K562 (cell line): ENCODE data around the gene POLR2H.

Experiments used
- E2F3 ChIP-seq: fragments of 250-450 bp; sonication (Bioruptor Pico); IDR thresholded peaks from 2 replicates; pipeline ENCODE4 v1.4.0; 2020; ENCODE audit warnings: mild to moderate bottlenecking
- EZH2 ChIP-seq: IDR thresholded peaks from 2 replicates; pipeline ENCODE4 v1.6.1; 2012; ENCODE audit warnings: low read depth, mild to moderate bottlenecking, inconsistent platforms, low read length, borderline replicate concordance
- FOXK2 ChIP-seq, 2 experiments: fragments of 450-650 bp; IDR thresholded peaks in 1 of 2; conservative IDR thresholded peaks in 1 of 2; 2 replicates each; pipeline ENCODE4 v1.6.1; 2016; ENCODE audit warnings: low read depth in 2 of 2, mild to moderate bottlenecking in 1 of 2
- GABPA ChIP-seq: fragments of 200-800 bp; sonication (Bioruptor generic); conservative IDR thresholded peaks from 2 replicates; pipeline ENCODE4 v1.6.1; 2016; ENCODE audit warnings: low read depth, missing genetic modification characterization, missing compliant biosample characterization
- KAT7 ChIP-seq: sonication (generic); formaldehyde crosslinking; IDR thresholded peaks from 2 replicates; pipeline ENCODE4 v1.8.0; 2022; ENCODE audit warnings: missing genetic modification reagents, mild to moderate bottlenecking, borderline replicate concordance
- POLR3A ChIP-seq: IDR thresholded peaks from 2 replicates; pipeline ENCODE4 v1.6.1; 2011; ENCODE audit warnings: borderline replicate concordance, mild to moderate bottlenecking, moderate library complexity; ENCODE audit not compliant: insufficient read length, insufficient read depth; ENCODE audit errors: extremely low read depth
- POLR3G ChIP-seq: IDR thresholded peaks from 2 replicates; pipeline ENCODE4 v1.6.1; 2011; ENCODE audit not compliant: insufficient read length, insufficient replicate concordance; ENCODE audit errors: extremely low read depth
- SP1 ChIP-seq: sonication (generic); formaldehyde crosslinking; IDR thresholded peaks from 2 replicates; pipeline ENCODE4 v1.8.1; 2022; ENCODE audit warnings: mild to moderate bottlenecking, missing genetic modification reagents
- SRSF9 ChIP-seq: fragments of 200-400 bp; formaldehyde crosslinking; IDR thresholded peaks from 2 replicates; pipeline ENCODE4 v1.6.1; 2017; ENCODE audit warnings: low read depth, low read length, borderline replicate concordance
- TCF3 ChIP-seq: sonication (generic); formaldehyde crosslinking; IDR thresholded peaks from 2 replicates; pipeline ENCODE4 v1.4.0; 2020; ENCODE audit warnings: mild to moderate bottlenecking, missing genetic modification reagents
- USF2 ChIP-seq: sonication (generic); formaldehyde crosslinking; IDR thresholded peaks from 2 replicates; pipeline ENCODE4 v1.5.0; 2020; ENCODE audit warnings: missing genetic modification reagents
- ZNF76 ChIP-seq: fragments of 250-450 bp; sonication (Bioruptor Pico); IDR thresholded peaks from 2 replicates; pipeline ENCODE4 v1.4.0; 2020; ENCODE audit warnings: mild to moderate bottlenecking, moderate library complexity, borderline replicate concordance
- ZNF785 ChIP-seq: fragments of 250-450 bp; sonication (Bioruptor Pico); IDR thresholded peaks from 2 replicates; pipeline ENCODE4 v1.4.0; 2020; ENCODE audit warnings: mild to moderate bottlenecking
- TF ChIP-seq, protein P1 (sequence below), 2 experiments: IDR thresholded peaks; 2 replicates each; pipeline ENCODE4 v1.6.1; 2012; ENCODE audit warnings: improper control_type of control experiment in 2 of 2, low read depth in 2 of 2, low read length in 2 of 2, borderline replicate concordance in 1 of 2

DNA sequence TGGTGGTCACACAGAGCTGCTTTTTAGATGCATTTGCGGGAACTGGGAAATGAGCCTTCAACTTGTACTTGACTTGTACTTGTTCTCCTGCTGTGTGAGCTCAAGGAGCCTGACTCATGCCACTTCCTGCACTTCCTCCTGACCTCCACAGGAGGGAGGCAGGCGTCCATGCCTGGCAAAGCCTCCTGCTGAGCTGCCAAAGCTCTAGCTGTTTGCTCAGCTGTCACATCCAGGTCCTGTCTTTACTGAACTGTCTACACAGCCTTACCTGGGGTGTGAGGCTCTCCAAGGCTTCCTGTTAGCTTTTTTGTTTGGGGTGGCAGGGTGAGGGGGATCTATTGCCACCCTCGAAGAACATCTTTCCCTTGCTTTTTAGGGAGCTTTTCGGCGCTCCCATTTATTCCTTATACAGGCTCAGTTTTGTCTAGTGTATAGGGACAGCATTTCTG, 10.1 kb downstream of the POLR2H start:
- TF ChIP-seq USF2 (CRISPR knock-in tag) (no peak), EZH2 (no peak), GABPA (no peak), SRSF9 (no peak), E2F3 (CRISPR knock-in tag) (no peak), ZNF785 (CRISPR knock-in tag) (no peak), POLR3A (no peak), SP1 (CRISPR knock-in tag) (0 out of 2 replicates have a peak, but pooled peaks have one; percentile 48), KAT7 (CRISPR knock-in tag) (no peak), ZNF76 (CRISPR knock-in tag) (no peak), TCF3 (CRISPR knock-in tag) (no peak), FOXK2 (conservative IDR thresholded peaks at IDR 0.05 in 1 of 2, IDR thresholded peaks at IDR 0.05 in 1 of 2; ENCODE audit: low read depth in 2 of 2) (no peak), POLR3G (no peak)
- TF ChIP-seq, protein P1, sequence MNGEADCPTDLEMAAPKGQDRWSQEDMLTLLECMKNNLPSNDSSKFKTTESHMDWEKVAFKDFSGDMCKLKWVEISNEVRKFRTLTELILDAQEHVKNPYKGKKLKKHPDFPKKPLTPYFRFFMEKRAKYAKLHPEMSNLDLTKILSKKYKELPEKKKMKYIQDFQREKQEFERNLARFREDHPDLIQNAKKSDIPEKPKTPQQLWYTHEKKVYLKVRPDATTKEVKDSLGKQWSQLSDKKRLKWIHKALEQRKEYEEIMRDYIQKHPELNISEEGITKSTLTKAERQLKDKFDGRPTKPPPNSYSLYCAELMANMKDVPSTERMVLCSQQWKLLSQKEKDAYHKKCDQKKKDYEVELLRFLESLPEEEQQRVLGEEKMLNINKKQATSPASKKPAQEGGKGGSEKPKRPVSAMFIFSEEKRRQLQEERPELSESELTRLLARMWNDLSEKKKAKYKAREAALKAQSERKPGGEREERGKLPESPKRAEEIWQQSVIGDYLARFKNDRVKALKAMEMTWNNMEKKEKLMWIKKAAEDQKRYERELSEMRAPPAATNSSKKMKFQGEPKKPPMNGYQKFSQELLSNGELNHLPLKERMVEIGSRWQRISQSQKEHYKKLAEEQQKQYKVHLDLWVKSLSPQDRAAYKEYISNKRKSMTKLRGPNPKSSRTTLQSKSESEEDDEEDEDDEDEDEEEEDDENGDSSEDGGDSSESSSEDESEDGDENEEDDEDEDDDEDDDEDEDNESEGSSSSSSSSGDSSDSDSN (IDR thresholded peaks at IDR 0.05; ENCODE audit: borderline replicate concordance in 1 of 2, low read depth in 2 of 2, low read length in 2 of 2): no peak
